ENCODE results near the gene SLA2.

SLA2 gene

DNA sequence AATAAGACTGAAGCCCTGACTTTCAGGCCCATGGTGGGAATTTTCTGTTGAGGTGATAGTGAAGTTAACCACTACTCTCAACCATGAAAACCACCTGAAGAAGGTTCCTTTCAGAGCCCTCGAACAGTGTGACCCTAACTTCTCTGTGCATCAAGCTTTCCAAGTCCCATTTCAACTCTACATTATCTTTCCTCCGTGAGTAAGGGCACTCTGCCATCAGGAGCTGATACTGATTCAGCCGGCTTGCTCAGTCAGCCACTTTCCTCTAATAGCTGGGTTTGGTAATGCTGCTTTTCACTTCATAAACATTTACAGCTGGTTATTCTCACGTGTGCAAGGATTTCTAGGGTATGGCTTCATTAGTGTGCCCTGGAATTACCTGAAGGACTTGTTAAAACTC is 10.7 kb upstream of the SLA2 start:
- TF ChIP-seq POLR2AphosphoS5 (IDR thresholded peaks at IDR 0.05; ENCODE audit: low read depth, low read length) (no peak), SIN3A (IDR thresholded peaks at IDR 0.05; ENCODE audit: borderline replicate concordance, insufficient read depth, low read length) (no peak), FOXP2 (optimal IDR thresholded peaks at IDR 0.05; ENCODE audit: borderline replicate concordance, extremely low read depth, extremely low read length, insufficient read depth) (no peak)

DNA sequence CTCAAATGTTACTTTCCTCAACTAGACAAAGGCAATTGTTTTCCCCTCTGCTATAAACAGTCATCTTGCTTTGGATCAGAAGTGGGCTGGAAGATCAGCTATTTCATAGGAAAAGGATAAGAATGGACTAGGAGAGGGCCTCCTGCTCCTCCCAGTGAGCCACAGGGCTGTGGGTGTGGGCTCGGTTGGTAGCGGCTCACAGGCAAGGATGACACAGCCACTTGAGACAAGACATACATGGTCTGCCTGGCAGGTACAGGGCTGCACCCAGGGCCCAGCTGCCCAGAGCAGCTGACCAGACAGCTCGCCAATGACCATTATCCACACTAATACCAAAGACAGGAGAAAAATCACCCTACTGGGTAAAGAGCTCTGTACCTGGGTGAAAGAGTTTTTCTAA is 9.0 kb upstream of the SLA2 start:
- TF ChIP-seq POLR2AphosphoS5 (IDR thresholded peaks at IDR 0.05; ENCODE audit: low read depth, low read length): no peak
- TF ChIP-seq SIN3A (IDR thresholded peaks at IDR 0.05; ENCODE audit: borderline replicate concordance, insufficient read depth, low read length): no peak
- TF ChIP-seq TAF1 (IDR thresholded peaks at IDR 0.05; ENCODE audit: borderline replicate concordance, insufficient read depth, low read length): no peak
- no peak for TF ChIP-seq FOXP2 (optimal IDR thresholded peaks at IDR 0.05; ENCODE audit: borderline replicate concordance, extremely low read depth, extremely low read length, insufficient read depth)
- TF ChIP-seq, protein P1, sequence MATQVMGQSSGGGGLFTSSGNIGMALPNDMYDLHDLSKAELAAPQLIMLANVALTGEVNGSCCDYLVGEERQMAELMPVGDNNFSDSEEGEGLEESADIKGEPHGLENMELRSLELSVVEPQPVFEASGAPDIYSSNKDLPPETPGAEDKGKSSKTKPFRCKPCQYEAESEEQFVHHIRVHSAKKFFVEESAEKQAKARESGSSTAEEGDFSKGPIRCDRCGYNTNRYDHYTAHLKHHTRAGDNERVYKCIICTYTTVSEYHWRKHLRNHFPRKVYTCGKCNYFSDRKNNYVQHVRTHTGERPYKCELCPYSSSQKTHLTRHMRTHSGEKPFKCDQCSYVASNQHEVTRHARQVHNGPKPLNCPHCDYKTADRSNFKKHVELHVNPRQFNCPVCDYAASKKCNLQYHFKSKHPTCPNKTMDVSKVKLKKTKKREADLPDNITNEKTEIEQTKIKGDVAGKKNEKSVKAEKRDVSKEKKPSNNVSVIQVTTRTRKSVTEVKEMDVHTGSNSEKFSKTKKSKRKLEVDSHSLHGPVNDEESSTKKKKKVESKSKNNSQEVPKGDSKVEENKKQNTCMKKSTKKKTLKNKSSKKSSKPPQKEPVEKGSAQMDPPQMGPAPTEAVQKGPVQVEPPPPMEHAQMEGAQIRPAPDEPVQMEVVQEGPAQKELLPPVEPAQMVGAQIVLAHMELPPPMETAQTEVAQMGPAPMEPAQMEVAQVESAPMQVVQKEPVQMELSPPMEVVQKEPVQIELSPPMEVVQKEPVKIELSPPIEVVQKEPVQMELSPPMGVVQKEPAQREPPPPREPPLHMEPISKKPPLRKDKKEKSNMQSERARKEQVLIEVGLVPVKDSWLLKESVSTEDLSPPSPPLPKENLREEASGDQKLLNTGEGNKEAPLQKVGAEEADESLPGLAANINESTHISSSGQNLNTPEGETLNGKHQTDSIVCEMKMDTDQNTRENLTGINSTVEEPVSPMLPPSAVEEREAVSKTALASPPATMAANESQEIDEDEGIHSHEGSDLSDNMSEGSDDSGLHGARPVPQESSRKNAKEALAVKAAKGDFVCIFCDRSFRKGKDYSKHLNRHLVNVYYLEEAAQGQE (IDR thresholded peaks at IDR 0.05; ENCODE audit: insufficient read depth in 1 of 2, low read depth in 2 of 2, low read length in 2 of 2): no peak

DNA sequence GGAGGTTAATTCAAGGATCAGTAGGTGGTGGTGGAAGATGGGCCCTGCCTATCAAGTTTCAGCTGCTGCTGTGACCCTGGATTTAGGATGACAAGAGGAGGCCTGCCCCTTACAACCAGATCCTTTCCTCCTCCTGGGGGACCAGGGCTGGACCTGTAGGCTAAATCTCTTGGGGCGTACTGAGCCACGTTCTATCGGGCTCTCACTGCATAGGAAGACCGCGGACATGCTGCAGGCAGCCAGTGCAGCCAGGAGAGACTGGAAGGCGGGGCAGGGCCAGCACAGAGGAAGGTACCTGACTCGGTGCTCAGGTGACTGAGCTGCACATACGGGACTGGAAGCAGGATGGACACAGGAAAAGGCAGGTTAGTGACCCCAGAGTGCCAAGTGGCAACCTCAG is 8.5 kb upstream of the SLA2 start:
- no peak for TF ChIP-seq FOXP2 (optimal IDR thresholded peaks at IDR 0.05; ENCODE audit: borderline replicate concordance, extremely low read depth, extremely low read length, insufficient read depth)
- TF ChIP-seq SIN3A (IDR thresholded peaks at IDR 0.05; ENCODE audit: borderline replicate concordance, insufficient read depth, low read length): no peak
- TF ChIP-seq TAF1 (IDR thresholded peaks at IDR 0.05; ENCODE audit: borderline replicate concordance, insufficient read depth, low read length): no peak
- TF ChIP-seq, protein P1 (IDR thresholded peaks at IDR 0.05; ENCODE audit: insufficient read depth in 1 of 2, low read depth in 2 of 2, low read length in 2 of 2): no peak
- TF ChIP-seq POLR2AphosphoS5 (IDR thresholded peaks at IDR 0.05; ENCODE audit: low read depth, low read length): no peak

DNA sequence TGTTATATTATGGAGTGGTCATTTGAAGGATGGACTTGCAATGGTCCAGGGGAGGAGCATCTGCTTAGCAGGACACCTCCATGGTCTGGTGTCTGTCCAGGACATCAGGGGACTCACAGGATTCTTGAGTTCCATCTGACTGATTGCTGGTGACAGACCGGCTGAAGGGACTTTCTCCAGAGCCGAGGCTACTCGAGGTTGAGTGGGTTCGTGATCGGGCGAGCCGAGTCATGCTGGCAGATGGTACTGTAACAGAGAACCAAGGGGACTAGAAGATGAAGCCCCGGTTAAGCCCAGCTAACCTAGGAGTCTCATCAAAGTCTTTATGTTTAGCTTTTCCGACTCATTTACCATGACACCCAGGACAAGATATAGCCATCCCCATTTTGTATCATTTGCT is 7.5 kb upstream of the SLA2 start:
- TF ChIP-seq SIN3A (IDR thresholded peaks at IDR 0.05; ENCODE audit: borderline replicate concordance, insufficient read depth, low read length) (no peak), POLR2AphosphoS5 (IDR thresholded peaks at IDR 0.05; ENCODE audit: low read depth, low read length) (no peak), TAF1 (IDR thresholded peaks at IDR 0.05; ENCODE audit: borderline replicate concordance, insufficient read depth, low read length) (no peak), FOXP2 (optimal IDR thresholded peaks at IDR 0.05; ENCODE audit: borderline replicate concordance, extremely low read depth, extremely low read length, insufficient read depth) (no peak)
- TF ChIP-seq, protein P1 (IDR thresholded peaks at IDR 0.05; ENCODE audit: insufficient read depth in 1 of 2, low read depth in 2 of 2, low read length in 2 of 2): no peak

DNA sequence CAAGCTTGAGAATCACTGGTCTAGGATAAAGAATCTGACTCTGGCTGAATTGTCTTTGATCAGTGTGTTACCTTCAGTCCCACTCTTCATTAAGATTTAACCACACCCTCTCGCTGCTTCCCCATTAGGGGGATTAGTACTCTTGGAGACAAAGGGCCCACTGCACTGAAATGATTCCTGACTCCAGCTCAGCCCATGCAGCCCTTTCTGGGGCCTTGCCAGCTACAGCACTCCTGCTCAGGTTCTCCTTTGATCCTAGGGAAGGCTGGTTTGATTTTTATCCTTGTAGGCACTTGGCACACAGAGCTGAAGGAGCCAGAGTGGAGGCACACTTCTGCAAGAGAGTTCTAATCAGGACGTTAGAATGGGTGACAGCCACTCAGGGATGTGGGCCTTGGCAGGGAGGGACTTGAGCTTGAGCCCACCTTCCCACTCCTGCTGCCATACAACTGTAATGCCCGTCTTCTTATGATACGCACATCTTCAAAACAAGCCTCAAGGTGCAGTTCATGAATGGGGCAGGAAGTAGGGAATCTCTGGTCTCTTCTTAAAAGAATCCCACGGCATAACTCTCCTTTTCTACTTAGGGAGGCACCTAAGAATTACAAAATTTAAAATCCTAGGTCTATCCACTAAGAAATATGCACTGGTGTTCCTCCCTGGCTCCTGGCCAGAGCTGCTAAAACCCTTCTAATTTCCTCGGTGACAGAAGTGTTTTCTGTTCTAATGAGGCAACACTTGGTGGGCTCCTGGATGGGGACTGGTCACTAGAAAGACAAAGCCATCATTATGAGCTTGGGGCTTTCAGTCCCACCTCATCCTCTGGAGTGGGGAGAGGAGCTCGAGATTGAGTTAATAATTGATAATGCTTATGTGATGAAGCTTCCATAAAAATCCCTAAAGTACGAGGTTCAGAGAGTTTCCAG is 1.5 kb upstream of the SLA2 start:
- TF ChIP-seq, protein P1 (IDR thresholded peaks at IDR 0.05; ENCODE audit: insufficient read depth in 1 of 2, low read depth in 2 of 2, low read length in 2 of 2): no peak
- TF ChIP-seq SIN3A (IDR thresholded peaks at IDR 0.05; ENCODE audit: borderline replicate concordance, insufficient read depth, low read length) (no peak), TAF1 (IDR thresholded peaks at IDR 0.05; ENCODE audit: borderline replicate concordance, insufficient read depth, low read length) (no peak), FOXP2 (optimal IDR thresholded peaks at IDR 0.05; ENCODE audit: borderline replicate concordance, extremely low read depth, extremely low read length, insufficient read depth) (no peak)

All from PFSK-1 (cell line).